ENCODE measurements around the gene AFF1.

GRCh38 chr4:87036713-87037112, 101.9 kb downstream of the AFF1 start:
- TF ChIP-seq CTCF (conservative IDR thresholded peaks at IDR 0.05 in 1 of 2, IDR thresholded peaks at IDR 0.05 in 1 of 2; ENCODE audit: low read depth in 1 of 2, low read length in 2 of 2), result no peak
- TF ChIP-seq EZH2 (IDR thresholded peaks at IDR 0.05; ENCODE audit: low read length, missing control alignments), result no peak
